ENCODE measurements around the gene ULK1. TPM values are rescaled to one million over a fixed set of nuclear protein-coding genes. Genes with fewer than 3 reads are reported as not detected.

Gene ULK1
- total and polyA plus RNA-seq, 2 experiments from 2014 or later: 4.0 to 6.9 TPM

DNA sequence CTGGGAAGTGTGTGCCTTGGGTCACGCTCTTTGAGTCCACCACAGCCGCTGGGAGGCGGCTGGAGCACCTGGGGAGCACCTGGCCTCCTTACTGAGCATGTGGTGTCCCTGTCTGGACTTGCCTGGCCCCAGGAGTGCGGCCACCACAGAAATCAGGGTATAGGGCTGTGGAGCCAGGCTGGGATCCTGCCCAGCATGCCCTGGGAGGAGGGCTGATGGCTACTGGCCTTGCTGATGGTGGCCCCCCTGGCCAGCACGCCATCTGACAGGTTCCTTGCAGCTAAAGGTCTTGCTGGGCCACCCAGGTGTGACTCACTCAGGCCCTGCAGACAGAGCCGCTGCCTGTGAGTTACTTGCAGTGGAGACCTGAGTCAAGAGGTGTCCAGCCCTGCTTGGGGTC lies 6.0 kb downstream of the ULK1 start:
- WGBS, 2 experiments (ENCODE audit: low coverage in 1 of 2, low lambda C conversion rate in 2 of 2, missing lambda C conversion rate in 2 of 2): 94 to 99% methylated on average over 6 of the region's 6 CpGs
- Histone ChIP-seq H3K36me3 (ENCODE audit: low read depth) (no peaks in the 10 kb centered on the region), H3K9me2 (ENCODE audit: insufficient read depth) (no peaks in the 10 kb centered on the region), H4K20me1 (ENCODE audit: insufficient read depth) (no peaks in the 10 kb centered on the region), H3K79me2 (ENCODE audit: insufficient read depth) (peaks cover 90% of the 10 kb centered on the region), H3K27me3 (replicated peaks; ENCODE audit: insufficient read depth) (no peaks in the 10 kb centered on the region), H3K4me2 (ENCODE audit: unreplicated experiment) (no peak overlapping the region), H3K27ac (no peak overlapping the region), H3K9ac (no peak overlapping the region), H2AFZ (no peak overlapping the region), H3K4me1 (ENCODE audit: insufficient read depth) (0 out of 2 replicates have a peak, but pooled peaks cover 4% of the 10 kb centered on the region), H3K4me3 (no peak overlapping the region), H3K9me3 (ENCODE audit: low read depth) (no peaks in the 10 kb centered on the region), H3F3A (ENCODE audit: insufficient read depth) (no peaks in the 10 kb centered on the region)
- DNase-seq: no peak
- TF ChIP-seq EZH2phosphoT487 (IDR thresholded peaks at IDR 0.05; ENCODE audit: insufficient read depth, low read depth) (no peak), EZH2 (IDR thresholded peaks at IDR 0.05; ENCODE audit: insufficient read depth, poor library complexity, severe bottlenecking) (no peak)
- in situ Hi-C loops (cut with MboI): no loop called here

DNA sequence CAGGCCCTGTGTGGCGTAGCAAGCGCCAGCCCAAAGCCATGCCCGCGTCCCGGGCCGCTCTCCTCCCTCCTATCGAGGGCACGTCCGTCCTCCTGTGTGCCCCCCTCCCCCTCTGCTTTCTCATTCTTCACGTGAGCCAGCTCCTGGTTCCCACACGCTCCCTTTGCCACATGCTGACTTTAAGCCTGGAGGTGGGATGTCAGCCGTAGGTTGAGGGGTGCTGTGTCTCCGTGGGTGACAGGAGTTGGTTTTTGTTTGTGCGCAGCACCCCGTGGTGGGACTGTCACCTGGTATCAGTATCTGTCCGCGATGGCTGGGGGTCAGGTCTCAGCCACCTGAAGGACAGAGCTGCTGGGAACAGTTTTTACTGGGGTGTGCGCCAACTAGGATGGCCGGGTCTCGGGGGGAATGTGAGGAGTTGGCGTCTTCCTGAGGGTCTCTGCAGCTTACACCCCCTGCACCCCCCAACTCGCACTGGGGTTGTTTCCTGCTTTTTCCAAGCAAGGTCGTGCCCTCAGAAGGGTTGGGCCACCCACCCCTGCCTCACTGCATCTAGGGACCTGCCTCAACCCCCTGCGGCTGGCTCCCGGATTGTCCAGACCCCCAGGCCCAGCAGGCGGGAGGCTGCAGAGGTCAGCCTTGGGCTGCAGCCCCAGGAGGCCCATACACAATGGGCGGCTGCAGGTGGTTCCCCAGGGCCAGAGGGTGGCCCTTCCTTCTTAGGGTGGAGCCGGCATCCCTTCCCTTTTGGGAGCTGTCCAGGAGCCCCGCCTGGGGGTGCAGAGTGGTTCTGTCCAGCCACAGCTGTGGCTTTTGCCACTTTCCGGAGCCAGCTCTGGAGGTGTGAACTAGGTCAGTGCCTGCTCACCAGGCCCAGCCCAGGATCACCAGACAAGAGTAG lies 7.3 kb downstream of the ULK1 start:
- H3K27me3 ChIP-seq (replicated peaks; ENCODE audit: insufficient read depth): no peaks in the 10 kb centered on the region
- 0 out of 2 replicates have a peak, but pooled peaks cover 4% of the 10 kb centered on the region for H3K4me1 ChIP-seq (ENCODE audit: insufficient read depth)
- DNase-seq: no peak
- TF ChIP-seq EZH2phosphoT487 (IDR thresholded peaks at IDR 0.05; ENCODE audit: insufficient read depth, low read depth): no peak
- TF ChIP-seq EZH2 (IDR thresholded peaks at IDR 0.05; ENCODE audit: insufficient read depth, poor library complexity, severe bottlenecking): no peak
- no peak overlapping the region for H3K4me3 ChIP-seq
- in situ Hi-C loops (cut with MboI): no loop called here
- no peak overlapping the region for H3K27ac ChIP-seq
- H2AFZ ChIP-seq: no peak overlapping the region
- H3F3A ChIP-seq (ENCODE audit: insufficient read depth): no peaks in the 10 kb centered on the region
- H3K9me3 ChIP-seq (ENCODE audit: low read depth): no peaks in the 10 kb centered on the region
- WGBS, 2 experiments (ENCODE audit: low coverage in 1 of 2, low lambda C conversion rate in 2 of 2, missing lambda C conversion rate in 2 of 2): 75% methylated on average over 30 of the region's 30 CpGs
- no peaks in the 10 kb centered on the region for H4K20me1 ChIP-seq (ENCODE audit: insufficient read depth)
- H3K36me3 ChIP-seq (ENCODE audit: low read depth): no peaks in the 10 kb centered on the region
- H3K9ac ChIP-seq: no peak overlapping the region
- no peaks in the 10 kb centered on the region for H3K9me2 ChIP-seq (ENCODE audit: insufficient read depth)
- no peak overlapping the region for H3K4me2 ChIP-seq (ENCODE audit: unreplicated experiment)
- peaks cover 93% of the 10 kb centered on the region for H3K79me2 ChIP-seq (ENCODE audit: insufficient read depth)

DNA sequence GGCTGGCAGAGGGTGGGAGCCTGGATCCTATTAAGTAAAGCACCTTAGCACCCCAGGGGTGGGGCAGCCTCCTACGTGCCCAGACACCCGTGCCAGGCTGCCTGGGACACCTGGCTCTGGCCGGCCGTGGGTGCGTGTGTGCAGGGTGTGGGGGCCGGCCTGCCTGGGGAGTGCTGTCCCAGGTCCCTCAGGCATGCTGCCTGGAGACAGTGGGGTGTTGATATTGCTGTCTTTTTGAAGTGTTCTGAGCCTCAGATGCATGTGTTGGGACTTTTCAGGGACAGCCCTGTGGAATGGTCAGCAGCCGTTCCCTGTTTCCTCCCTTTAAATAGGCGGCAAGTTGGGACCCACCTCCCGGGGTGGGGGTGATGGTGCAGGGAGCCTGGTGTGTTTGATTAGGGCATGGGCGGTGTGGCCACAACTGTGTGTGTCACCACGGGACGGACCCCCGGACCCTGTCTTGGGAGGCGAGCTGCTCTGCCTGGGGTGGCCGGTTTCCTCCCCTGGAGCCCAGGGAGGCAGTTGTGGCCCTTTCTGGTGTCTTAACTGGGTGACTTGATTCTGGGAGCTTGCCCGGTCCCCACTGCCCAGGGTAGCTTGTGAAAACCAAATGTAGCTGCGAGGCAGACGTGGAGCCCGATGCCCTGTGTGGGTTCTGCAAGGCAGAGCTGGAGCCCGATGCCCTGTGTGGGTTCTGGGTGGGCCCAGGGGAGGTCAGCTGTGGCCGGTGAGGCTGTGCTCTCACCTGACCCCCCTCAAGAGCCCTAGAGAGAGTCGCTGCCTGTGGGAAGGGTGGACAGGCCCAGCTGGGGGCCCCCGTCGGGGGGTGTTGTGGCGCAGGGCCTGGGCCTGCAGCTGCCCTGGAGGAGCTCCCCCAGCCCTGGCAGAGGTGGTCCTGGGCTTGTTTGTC lies 8.2 kb downstream of the ULK1 start:
- Histone ChIP-seq H3K79me2 (ENCODE audit: insufficient read depth) (peaks cover 84% of the 10 kb centered on the region), H3K4me2 (ENCODE audit: unreplicated experiment) (no peak overlapping the region), H3K4me1 (ENCODE audit: insufficient read depth) (no peaks in the 10 kb centered on the region), H3K36me3 (ENCODE audit: low read depth) (no peaks in the 10 kb centered on the region), H3K4me3 (no peak overlapping the region), H3K9ac (no peak overlapping the region), H3F3A (ENCODE audit: insufficient read depth) (no peaks in the 10 kb centered on the region), H3K27ac (no peak overlapping the region), H2AFZ (no peak overlapping the region), H3K9me3 (ENCODE audit: low read depth) (no peaks in the 10 kb centered on the region), H4K20me1 (ENCODE audit: insufficient read depth) (no peaks in the 10 kb centered on the region), H3K9me2 (ENCODE audit: insufficient read depth) (no peaks in the 10 kb centered on the region), H3K27me3 (replicated peaks; ENCODE audit: insufficient read depth) (no peaks in the 10 kb centered on the region)
- in situ Hi-C loops (cut with MboI): no loop called here
- WGBS, 2 experiments (ENCODE audit: low coverage in 1 of 2, low lambda C conversion rate in 2 of 2, missing lambda C conversion rate in 2 of 2): 72 to 74% methylated on average over 25 of the region's 25 CpGs
- TF ChIP-seq EZH2 (IDR thresholded peaks at IDR 0.05; ENCODE audit: insufficient read depth, poor library complexity, severe bottlenecking) (no peak), EZH2phosphoT487 (IDR thresholded peaks at IDR 0.05; ENCODE audit: insufficient read depth, low read depth) (no peak)
- no peak for DNase-seq

Measured in GM23248 (cell line).